ENCODE measurements around the gene RHOT2. TPM values are rescaled to one million over a fixed set of nuclear protein-coding genes. Genes with fewer than 3 reads are reported as not detected.

The RHOT2 gene
- total and polyA plus RNA-seq, 2 experiments from 2014 or later = 129 to 163 TPM

DNA sequence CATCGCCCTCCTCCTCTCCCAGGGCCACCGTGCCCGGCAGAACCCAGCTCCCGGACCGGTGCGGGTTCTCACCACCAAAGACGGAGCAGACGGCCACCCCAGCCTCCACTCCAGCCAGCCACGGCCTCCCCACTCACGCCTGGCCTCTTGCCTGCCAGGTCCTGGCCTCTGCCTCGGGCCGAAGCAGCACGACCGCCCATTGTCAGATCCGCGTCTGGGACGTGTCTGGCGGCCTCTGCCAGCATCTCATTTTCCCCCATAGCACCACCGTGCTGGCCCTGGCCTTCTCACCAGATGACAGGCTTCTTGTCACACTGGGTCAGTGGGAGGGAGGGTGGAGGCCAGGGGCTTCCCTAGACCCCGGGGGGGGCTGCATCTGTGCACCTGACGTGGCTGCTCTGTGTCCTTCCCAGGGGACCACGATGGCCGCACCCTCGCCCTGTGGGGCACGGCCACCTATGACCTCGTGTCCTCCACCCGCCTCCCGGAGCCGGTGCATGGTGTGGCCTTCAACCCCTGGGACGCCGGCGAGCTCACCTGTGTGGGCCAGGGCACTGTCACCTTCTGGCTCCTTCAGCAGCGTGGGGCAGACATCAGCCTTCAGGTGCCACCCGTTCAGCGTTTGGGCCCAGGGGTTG, 6.6 kb upstream of the RHOT2 start:
- Histone ChIP-seq H3K4me1 (ENCODE audit: insufficient read depth) (no peaks in the 10 kb centered on the region), H3K4me2 (no peak overlapping the region), H3K36me3 (ENCODE audit: insufficient read depth) (no peaks in the 10 kb centered on the region), H3F3A (replicated peaks; ENCODE audit: low read depth) (no peaks in the 10 kb centered on the region), H4K20me1 (replicated peaks; ENCODE audit: insufficient read depth) (no peaks in the 10 kb centered on the region), H3K9me2 (ENCODE audit: insufficient read depth) (no peaks in the 10 kb centered on the region), H3K79me2 (replicated peaks; ENCODE audit: insufficient read depth) (no peaks in the 10 kb centered on the region), H3K4me3 (no peak overlapping the region), H2AFZ (no peak overlapping the region), H3K27me3 (ENCODE audit: insufficient read depth) (no peaks in the 10 kb centered on the region), H3K27ac (ENCODE audit: low read depth) (no peak overlapping the region)
- Mint-ChIP-seq H3K4me3 (no peak overlapping the region), H3K27ac (no peak overlapping the region), H3K9me3 (no peaks in the 10 kb centered on the region), H3K36me3 (ENCODE audit: low read depth) (peaks cover 8% of the 10 kb centered on the region; the same call in 1 of the 3 replicates), H3K4me1 (no peaks in the 10 kb centered on the region), H3K27me3 (ENCODE audit: insufficient read depth, low read depth, poor library complexity) (peaks cover 4% of the 10 kb centered on the region)
- ATAC-seq (peak; percentile 1; the same call in 1 of the 3 replicates), DNase-seq (ENCODE audit: low spot score) (no peak)
- TF ChIP-seq, protein P1, sequence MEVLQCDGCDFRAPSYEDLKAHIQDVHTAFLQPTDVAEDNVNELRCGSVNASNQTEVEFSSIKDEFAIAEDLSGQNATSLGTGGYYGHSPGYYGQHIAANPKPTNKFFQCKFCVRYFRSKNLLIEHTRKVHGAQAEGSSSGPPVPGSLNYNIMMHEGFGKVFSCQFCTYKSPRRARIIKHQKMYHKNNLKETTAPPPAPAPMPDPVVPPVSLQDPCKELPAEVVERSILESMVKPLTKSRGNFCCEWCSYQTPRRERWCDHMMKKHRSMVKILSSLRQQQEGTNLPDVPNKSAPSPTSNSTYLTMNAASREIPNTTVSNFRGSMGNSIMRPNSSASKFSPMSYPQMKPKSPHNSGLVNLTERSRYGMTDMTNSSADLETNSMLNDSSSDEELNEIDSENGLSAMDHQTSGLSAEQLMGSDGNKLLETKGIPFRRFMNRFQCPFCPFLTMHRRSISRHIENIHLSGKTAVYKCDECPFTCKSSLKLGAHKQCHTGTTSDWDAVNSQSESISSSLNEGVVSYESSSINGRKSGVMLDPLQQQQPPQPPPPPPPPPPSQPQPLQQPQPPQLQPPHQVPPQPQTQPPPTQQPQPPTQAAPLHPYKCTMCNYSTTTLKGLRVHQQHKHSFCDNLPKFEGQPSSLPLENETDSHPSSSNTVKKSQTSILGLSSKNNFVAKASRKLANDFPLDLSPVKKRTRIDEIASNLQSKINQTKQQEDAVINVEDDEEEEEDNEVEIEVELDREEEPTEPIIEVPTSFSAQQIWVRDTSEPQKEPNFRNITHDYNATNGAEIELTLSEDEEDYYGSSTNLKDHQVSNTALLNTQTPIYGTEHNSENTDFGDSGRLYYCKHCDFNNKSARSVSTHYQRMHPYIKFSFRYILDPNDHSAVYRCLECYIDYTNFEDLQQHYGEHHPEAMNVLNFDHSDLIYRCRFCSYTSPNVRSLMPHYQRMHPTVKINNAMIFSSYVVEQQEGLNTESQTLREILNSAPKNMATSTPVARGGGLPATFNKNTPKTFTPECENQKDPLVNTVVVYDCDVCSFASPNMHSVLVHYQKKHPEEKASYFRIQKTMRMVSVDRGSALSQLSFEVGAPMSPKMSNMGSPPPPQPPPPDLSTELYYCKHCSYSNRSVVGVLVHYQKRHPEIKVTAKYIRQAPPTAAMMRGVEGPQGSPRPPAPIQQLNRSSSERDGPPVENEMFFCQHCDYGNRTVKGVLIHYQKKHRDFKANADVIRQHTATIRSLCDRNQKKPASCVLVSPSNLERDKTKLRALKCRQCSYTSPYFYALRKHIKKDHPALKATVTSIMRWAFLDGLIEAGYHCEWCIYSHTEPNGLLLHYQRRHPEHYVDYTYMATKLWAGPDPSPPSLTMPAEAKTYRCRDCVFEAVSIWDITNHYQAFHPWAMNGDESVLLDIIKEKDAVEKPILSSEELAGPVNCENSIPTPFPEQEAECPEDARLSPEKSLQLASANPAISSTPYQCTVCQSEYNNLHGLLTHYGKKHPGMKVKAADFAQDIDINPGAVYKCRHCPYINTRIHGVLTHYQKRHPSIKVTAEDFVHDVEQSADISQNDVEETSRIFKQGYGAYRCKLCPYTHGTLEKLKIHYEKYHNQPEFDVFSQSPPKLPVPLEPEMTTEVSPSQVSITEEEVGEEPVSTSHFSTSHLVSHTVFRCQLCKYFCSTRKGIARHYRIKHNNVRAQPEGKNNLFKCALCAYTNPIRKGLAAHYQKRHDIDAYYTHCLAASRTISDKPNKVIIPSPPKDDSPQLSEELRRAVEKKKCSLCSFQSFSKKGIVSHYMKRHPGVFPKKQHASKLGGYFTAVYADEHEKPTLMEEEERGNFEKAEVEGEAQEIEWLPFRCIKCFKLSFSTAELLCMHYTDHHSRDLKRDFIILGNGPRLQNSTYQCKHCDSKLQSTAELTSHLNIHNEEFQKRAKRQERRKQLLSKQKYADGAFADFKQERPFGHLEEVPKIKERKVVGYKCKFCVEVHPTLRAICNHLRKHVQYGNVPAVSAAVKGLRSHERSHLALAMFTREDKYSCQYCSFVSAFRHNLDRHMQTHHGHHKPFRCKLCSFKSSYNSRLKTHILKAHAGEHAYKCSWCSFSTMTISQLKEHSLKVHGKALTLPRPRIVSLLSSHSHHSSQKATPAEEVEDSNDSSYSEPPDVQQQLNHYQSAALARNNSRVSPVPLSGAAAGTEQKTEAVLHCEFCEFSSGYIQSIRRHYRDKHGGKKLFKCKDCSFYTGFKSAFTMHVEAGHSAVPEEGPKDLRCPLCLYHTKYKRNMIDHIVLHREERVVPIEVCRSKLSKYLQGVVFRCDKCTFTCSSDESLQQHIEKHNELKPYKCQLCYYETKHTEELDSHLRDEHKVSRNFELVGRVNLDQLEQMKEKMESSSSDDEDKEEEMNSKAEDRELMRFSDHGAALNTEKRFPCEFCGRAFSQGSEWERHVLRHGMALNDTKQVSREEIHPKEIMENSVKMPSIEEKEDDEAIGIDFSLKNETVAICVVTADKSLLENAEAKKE (CRISPR knock-in tag; IDR thresholded peaks at IDR 0.05) = no peak
- no peak for TF ChIP-seq EZH2 (IDR thresholded peaks at IDR 0.05; ENCODE audit: low read depth, unreplicated experiment)
- TF ChIP-seq, protein P2, sequence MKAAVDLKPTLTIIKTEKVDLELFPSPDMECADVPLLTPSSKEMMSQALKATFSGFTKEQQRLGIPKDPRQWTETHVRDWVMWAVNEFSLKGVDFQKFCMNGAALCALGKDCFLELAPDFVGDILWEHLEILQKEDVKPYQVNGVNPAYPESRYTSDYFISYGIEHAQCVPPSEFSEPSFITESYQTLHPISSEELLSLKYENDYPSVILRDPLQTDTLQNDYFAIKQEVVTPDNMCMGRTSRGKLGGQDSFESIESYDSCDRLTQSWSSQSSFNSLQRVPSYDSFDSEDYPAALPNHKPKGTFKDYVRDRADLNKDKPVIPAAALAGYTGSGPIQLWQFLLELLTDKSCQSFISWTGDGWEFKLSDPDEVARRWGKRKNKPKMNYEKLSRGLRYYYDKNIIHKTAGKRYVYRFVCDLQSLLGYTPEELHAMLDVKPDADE (IDR thresholded peaks at IDR 0.05) = no peak
- no peak for TF ChIP-seq JUNB (IDR thresholded peaks at IDR 0.05; ENCODE audit: unreplicated experiment)
- TF ChIP-seq, protein P3, sequence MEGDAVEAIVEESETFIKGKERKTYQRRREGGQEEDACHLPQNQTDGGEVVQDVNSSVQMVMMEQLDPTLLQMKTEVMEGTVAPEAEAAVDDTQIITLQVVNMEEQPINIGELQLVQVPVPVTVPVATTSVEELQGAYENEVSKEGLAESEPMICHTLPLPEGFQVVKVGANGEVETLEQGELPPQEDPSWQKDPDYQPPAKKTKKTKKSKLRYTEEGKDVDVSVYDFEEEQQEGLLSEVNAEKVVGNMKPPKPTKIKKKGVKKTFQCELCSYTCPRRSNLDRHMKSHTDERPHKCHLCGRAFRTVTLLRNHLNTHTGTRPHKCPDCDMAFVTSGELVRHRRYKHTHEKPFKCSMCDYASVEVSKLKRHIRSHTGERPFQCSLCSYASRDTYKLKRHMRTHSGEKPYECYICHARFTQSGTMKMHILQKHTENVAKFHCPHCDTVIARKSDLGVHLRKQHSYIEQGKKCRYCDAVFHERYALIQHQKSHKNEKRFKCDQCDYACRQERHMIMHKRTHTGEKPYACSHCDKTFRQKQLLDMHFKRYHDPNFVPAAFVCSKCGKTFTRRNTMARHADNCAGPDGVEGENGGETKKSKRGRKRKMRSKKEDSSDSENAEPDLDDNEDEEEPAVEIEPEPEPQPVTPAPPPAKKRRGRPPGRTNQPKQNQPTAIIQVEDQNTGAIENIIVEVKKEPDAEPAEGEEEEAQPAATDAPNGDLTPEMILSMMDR (conservative IDR thresholded peaks at IDR 0.05; ENCODE audit: low read depth in 2 of 2) = no peak
- TF ChIP-seq, protein P4, sequence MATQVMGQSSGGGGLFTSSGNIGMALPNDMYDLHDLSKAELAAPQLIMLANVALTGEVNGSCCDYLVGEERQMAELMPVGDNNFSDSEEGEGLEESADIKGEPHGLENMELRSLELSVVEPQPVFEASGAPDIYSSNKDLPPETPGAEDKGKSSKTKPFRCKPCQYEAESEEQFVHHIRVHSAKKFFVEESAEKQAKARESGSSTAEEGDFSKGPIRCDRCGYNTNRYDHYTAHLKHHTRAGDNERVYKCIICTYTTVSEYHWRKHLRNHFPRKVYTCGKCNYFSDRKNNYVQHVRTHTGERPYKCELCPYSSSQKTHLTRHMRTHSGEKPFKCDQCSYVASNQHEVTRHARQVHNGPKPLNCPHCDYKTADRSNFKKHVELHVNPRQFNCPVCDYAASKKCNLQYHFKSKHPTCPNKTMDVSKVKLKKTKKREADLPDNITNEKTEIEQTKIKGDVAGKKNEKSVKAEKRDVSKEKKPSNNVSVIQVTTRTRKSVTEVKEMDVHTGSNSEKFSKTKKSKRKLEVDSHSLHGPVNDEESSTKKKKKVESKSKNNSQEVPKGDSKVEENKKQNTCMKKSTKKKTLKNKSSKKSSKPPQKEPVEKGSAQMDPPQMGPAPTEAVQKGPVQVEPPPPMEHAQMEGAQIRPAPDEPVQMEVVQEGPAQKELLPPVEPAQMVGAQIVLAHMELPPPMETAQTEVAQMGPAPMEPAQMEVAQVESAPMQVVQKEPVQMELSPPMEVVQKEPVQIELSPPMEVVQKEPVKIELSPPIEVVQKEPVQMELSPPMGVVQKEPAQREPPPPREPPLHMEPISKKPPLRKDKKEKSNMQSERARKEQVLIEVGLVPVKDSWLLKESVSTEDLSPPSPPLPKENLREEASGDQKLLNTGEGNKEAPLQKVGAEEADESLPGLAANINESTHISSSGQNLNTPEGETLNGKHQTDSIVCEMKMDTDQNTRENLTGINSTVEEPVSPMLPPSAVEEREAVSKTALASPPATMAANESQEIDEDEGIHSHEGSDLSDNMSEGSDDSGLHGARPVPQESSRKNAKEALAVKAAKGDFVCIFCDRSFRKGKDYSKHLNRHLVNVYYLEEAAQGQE (IDR thresholded peaks at IDR 0.05; ENCODE audit: unreplicated experiment) = no peak
- TF ChIP-seq POLR2AphosphoS5 (IDR thresholded peaks at IDR 0.05; ENCODE audit: low read depth) = no peak
- TF ChIP-seq CREB1 (CRISPR knock-in tag; IDR thresholded peaks at IDR 0.05; ENCODE audit: low read depth) = no peak
- no peak for TF ChIP-seq ZNF114 (CRISPR knock-in tag; IDR thresholded peaks at IDR 0.05)
- TF ChIP-seq EZH2phosphoT487 (IDR thresholded peaks at IDR 0.05; ENCODE audit: unreplicated experiment) = no peak
- TF ChIP-seq NANOG (IDR thresholded peaks at IDR 0.05; ENCODE audit: borderline replicate concordance) = no peak
- TF ChIP-seq STAT1 (IDR thresholded peaks at IDR 0.05; ENCODE audit: unreplicated experiment) = no peak
- TF ChIP-seq ZNF331 (CRISPR knock-in tag; IDR thresholded peaks at IDR 0.05; ENCODE audit: low read depth) = no peak
